DND-41 (cell line): ENCODE results near the gene HPCAL1.

Experiments
- EZH2 ChIP-seq: IDR thresholded peaks from 3 replicates; pipeline ENCODE4 v1.6.1; 2012; ENCODE audit warnings: borderline replicate concordance, low read depth, mild to moderate bottlenecking, moderate library complexity, low read length, inconsistent platforms; ENCODE audit not compliant: severe bottlenecking
- TF ChIP-seq, protein P1 (sequence below): IDR thresholded peaks from 2 replicates; pipeline ENCODE4 v1.5.1; 2012; ENCODE audit warnings: borderline replicate concordance, low read length, moderate library complexity, mild to moderate bottlenecking; ENCODE audit not compliant: poor library complexity, severe bottlenecking; ENCODE audit errors: extremely low read depth

DNA sequence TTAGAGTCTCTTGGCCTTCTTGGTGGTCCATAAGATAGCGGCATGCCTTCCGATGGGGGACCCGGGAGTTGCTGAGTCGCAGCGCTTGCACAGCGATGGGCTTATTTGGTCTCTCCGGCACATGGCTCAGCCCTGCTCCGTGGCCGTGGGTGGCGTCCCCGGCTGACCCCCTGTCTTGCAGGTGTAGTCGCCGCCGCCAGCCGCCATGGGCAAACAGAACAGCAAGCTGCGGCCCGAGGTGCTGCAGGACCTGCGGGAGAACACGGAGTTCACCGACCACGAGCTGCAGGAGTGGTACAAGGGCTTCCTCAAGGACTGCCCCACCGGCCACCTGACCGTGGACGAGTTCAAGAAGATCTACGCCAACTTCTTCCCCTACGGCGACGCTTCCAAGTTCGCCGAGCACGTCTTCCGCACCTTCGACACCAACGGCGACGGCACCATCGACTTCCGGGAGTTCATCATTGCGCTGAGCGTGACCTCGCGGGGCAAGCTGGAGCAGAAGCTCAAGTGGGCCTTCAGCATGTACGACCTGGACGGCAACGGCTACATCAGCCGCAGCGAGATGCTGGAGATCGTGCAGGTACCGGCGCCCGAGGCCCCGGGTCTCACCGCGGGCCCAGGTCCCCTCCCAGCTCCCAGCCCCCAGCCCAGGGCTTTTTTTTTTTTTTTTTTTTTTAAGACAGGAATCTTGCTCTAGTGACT is 117.0 kb downstream of the HPCAL1 start:
- TF ChIP-seq, protein P1, sequence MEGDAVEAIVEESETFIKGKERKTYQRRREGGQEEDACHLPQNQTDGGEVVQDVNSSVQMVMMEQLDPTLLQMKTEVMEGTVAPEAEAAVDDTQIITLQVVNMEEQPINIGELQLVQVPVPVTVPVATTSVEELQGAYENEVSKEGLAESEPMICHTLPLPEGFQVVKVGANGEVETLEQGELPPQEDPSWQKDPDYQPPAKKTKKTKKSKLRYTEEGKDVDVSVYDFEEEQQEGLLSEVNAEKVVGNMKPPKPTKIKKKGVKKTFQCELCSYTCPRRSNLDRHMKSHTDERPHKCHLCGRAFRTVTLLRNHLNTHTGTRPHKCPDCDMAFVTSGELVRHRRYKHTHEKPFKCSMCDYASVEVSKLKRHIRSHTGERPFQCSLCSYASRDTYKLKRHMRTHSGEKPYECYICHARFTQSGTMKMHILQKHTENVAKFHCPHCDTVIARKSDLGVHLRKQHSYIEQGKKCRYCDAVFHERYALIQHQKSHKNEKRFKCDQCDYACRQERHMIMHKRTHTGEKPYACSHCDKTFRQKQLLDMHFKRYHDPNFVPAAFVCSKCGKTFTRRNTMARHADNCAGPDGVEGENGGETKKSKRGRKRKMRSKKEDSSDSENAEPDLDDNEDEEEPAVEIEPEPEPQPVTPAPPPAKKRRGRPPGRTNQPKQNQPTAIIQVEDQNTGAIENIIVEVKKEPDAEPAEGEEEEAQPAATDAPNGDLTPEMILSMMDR: no peak
- no peak for TF ChIP-seq EZH2
